T-helper 9 cell (primary cell): ENCODE results near the gene MYBPHL.
A peak's percentile ranks its signal among the peaks of the same experiment; 100 is the strongest.

Experiments used
- DNase-seq: peaks from one replicate; pipeline ENCODE4 v3.0.0-alpha.2; 2020

MYBPHL gene

GRCh38 chr1:109277434-109278204, 29.2 kb downstream of the MYBPHL start:
- peak; percentile 48 for DNase-seq

GRCh38 chr1:109275706-109276345, 31.0 kb downstream of the MYBPHL start:
- DNase-seq = no peak

GRCh38 chr1:109274533-109275476, 32.0 kb downstream of the MYBPHL start:
- no peak for DNase-seq

GRCh38 chr1:109273570-109274288, 33.1 kb downstream of the MYBPHL start:
- no peak for DNase-seq

- DNase-seq = no peak
Measured at GRCh38 chr1:109272831-109273547, 33.8 kb downstream of the MYBPHL start.

GRCh38 chr1:109272021-109272799, 34.6 kb downstream of the MYBPHL start:
- no peak for DNase-seq

GRCh38 chr1:109271458-109271857, 35.4 kb downstream of the MYBPHL start:
- no peak for DNase-seq

GRCh38 chr1:109270623-109271317, 36.0 kb downstream of the MYBPHL start:
- DNase-seq = no peak

GRCh38 chr1:109269981-109270622, 36.7 kb downstream of the MYBPHL start:
- no peak for DNase-seq

GRCh38 chr1:109269212-109269980, 37.4 kb downstream of the MYBPHL start:
- no peak for DNase-seq

- no peak for DNase-seq
Measured at GRCh38 chr1:109268431-109269211, 38.2 kb downstream of the MYBPHL start.

GRCh38 chr1:109267743-109268300, 39.0 kb downstream of the MYBPHL start:
- no peak for DNase-seq

GRCh38 chr1:109266965-109267364, 39.8 kb downstream of the MYBPHL start:
- DNase-seq = no peak

- no peak for DNase-seq
Measured at GRCh38 chr1:109265741-109266330, 41.0 kb downstream of the MYBPHL start.

- no peak for DNase-seq
Measured at GRCh38 chr1:109265016-109265415, 41.8 kb downstream of the MYBPHL start.

GRCh38 chr1:109264379-109264755, 42.4 kb downstream of the MYBPHL start:
- DNase-seq = no peak

- DNase-seq = peak; percentile 73
Measured at GRCh38 chr1:109263597-109264378, 43.0 kb downstream of the MYBPHL start.
